GM21528 (cell line): Measurements from ENCODE around the gene NHS.
"Not testable (repeated sequence)": the region's sequence is repeated elsewhere in the genome, so short reads cannot be mapped to it uniquely, and the experiment has no call there.

ENCODE experiments used
- ATAC-seq: cut with Tn5 transposase; IDR thresholded peaks from one replicate; pipeline ENCODE4 v1.9.1; 2021; ENCODE audit warnings: mild to moderate bottlenecking, moderate library complexity; ENCODE audit not compliant: unreplicated experiment, low FRiP score

Gene NHS

GRCh38 chrX:17484592-17484991, 109.6 kb downstream of the NHS start:
- ATAC-seq: no peak

- no peak for ATAC-seq
These were observed 110.4 kb downstream of the NHS start for GRCh38 chrX:17485391-17485790.

- no peak for ATAC-seq
These were observed 113.0 kb downstream of the NHS start for GRCh38 chrX:17488036-17488435.

GRCh38 chrX:17494216-17494615, 119.2 kb downstream of the NHS start:
- no peak for ATAC-seq

- ATAC-seq: no peak
These were observed 120.1 kb downstream of the NHS start for GRCh38 chrX:17495052-17495451.

- no peak for ATAC-seq
These were observed 121.4 kb downstream of the NHS start for GRCh38 chrX:17496407-17496806.

- ATAC-seq: no peak
These were observed 122.2 kb downstream of the NHS start for GRCh38 chrX:17497193-17497592.

GRCh38 chrX:17499512-17499911, 124.5 kb downstream of the NHS start:
- ATAC-seq: no peak

GRCh38 chrX:17500145-17500579, 125.2 kb downstream of the NHS start:
- no peak for ATAC-seq

- no peak for ATAC-seq
These were observed 126.7 kb downstream of the NHS start for GRCh38 chrX:17501746-17502145.

- not testable (repeated sequence) for ATAC-seq
These were observed 131.4 kb downstream of the NHS start for GRCh38 chrX:17506352-17506751.

- ATAC-seq: no peak
These were observed 136.6 kb downstream of the NHS start for GRCh38 chrX:17511556-17511955.

- no peak for ATAC-seq
These were observed 144.4 kb downstream of the NHS start for GRCh38 chrX:17519358-17519757.

- ATAC-seq: no peak
These were observed 145.1 kb downstream of the NHS start for GRCh38 chrX:17520016-17520615.

- no peak for ATAC-seq
These were observed 147.1 kb downstream of the NHS start for GRCh38 chrX:17521871-17522693.

GRCh38 chrX:17525266-17525665, 150.3 kb downstream of the NHS start:
- no peak for ATAC-seq

- ATAC-seq: no peak
These were observed 151.0 kb downstream of the NHS start for GRCh38 chrX:17525762-17526555.

GRCh38 chrX:17527135-17527701, 152.2 kb downstream of the NHS start:
- ATAC-seq: no peak

GRCh38 chrX:17527922-17528321, 152.9 kb downstream of the NHS start:
- ATAC-seq: no peak

- ATAC-seq: no peak
These were observed 154.2 kb downstream of the NHS start for GRCh38 chrX:17529151-17529745.

- ATAC-seq: no peak
These were observed 156.5 kb downstream of the NHS start for GRCh38 chrX:17531500-17531899.
